ENCODE results near the gene SPIN1. TPM values are rescaled to one million over a fixed set of nuclear protein-coding genes. Genes with fewer than 3 reads are reported as not detected.

Gene SPIN1
- total RNA-seq, 1 donor from 2014 or later = 57.4 TPM

GRCh38 chr9:88443480-88444113 is 55.4 kb downstream of the SPIN1 start:
- TF ChIP-seq CTCF (conservative IDR thresholded peaks at IDR 0.05; ENCODE audit: low read depth, low read length) = no peak
- no peak for DNase-seq (ENCODE audit: low read depth)
- H3K4me3 ChIP-seq (ENCODE audit: low read depth, low read length) = no peak overlapping the region

- DNase-seq (ENCODE audit: low read depth) = no peak
- no peak for TF ChIP-seq CTCF (conservative IDR thresholded peaks at IDR 0.05; ENCODE audit: low read depth, low read length)
- no peak overlapping the region for H3K4me3 ChIP-seq (ENCODE audit: low read depth, low read length)
Observed at GRCh38 chr9:88446728-88447127, 58.5 kb downstream of the SPIN1 start.

GRCh38 chr9:88447431-88447830 is 59.2 kb downstream of the SPIN1 start:
- no peak for TF ChIP-seq CTCF (conservative IDR thresholded peaks at IDR 0.05; ENCODE audit: low read depth, low read length)
- no peak overlapping the region for H3K4me3 ChIP-seq (ENCODE audit: low read depth, low read length)
- DNase-seq (ENCODE audit: low read depth) = no peak

- DNase-seq (ENCODE audit: low read depth) = no peak
- no peak overlapping the region for H3K4me3 ChIP-seq (ENCODE audit: low read depth, low read length)
- TF ChIP-seq CTCF (conservative IDR thresholded peaks at IDR 0.05; ENCODE audit: low read depth, low read length) = no peak
Observed at GRCh38 chr9:88451160-88451559, 62.9 kb downstream of the SPIN1 start.

- TF ChIP-seq CTCF (conservative IDR thresholded peaks at IDR 0.05; ENCODE audit: low read depth, low read length) = no peak
- no peak overlapping the region for H3K4me3 ChIP-seq (ENCODE audit: low read depth, low read length)
- no peak for DNase-seq (ENCODE audit: low read depth)
Observed at GRCh38 chr9:88458716-88459465, 70.6 kb downstream of the SPIN1 start.

GRCh38 chr9:88460587-88461332 is 72.5 kb downstream of the SPIN1 start:
- no peak for TF ChIP-seq CTCF (conservative IDR thresholded peaks at IDR 0.05; ENCODE audit: low read depth, low read length)
- H3K4me3 ChIP-seq (ENCODE audit: low read depth, low read length) = no peak overlapping the region
- no peak for DNase-seq (ENCODE audit: low read depth)

All from epithelial cell of proximal tubule (primary cell).